Breast epithelium (tissue), 4 donors: ENCODE results near the gene PXYLP1. TPM values are rescaled to one million over a fixed set of nuclear protein-coding genes. Genes with fewer than 3 reads are reported as not detected.

Experiments used
- DNase-seq, 2 donors: peaks; one replicate each; pipeline ENCODE4 v3.0.0-alpha.2; 2019; ENCODE audit warnings: low spot score in 2 of 2
- H3K27ac ChIP-seq, 2 donors: fragments of 200-600 bp; sonication (generic) in 1 of 2; one replicate each; pipeline ENCODE4 v1.5.1; 2016 to 2019; ENCODE audit warnings: mild to moderate bottlenecking in 1 of 2
- H3K27me3 ChIP-seq, 2 donors: fragments of 200-600 bp; sonication (generic) in 1 of 2; one replicate each; pipeline versions ENCODE4 v1.5.1 to v1.6.0; 2017 to 2019; ENCODE audit warnings: control low read depth in 1 of 2, mild to moderate bottlenecking in 1 of 2
- H3K36me3 ChIP-seq: fragments of 200-600 bp; one replicate; pipeline ENCODE4 v1.5.1; 2019
- H3K4me1 ChIP-seq, 2 donors: fragments of 200-600 bp; sonication (generic); one replicate each; pipeline ENCODE4 v1.5.1; 2016 to 2019; ENCODE audit warnings: control low read depth in 1 of 2
- H3K4me3 ChIP-seq, 3 donors: fragments of 200-600 bp; sonication (generic); 1 replicate in 2 of 3; 2 replicates in 1 of 3; pipeline ENCODE4 v1.5.1; 2016 to 2019; ENCODE audit warnings: mild to moderate bottlenecking in 3 of 3, moderate library complexity in 2 of 3
- H3K9me3 ChIP-seq, 2 donors: fragments of 200-600 bp; sonication (generic) in 1 of 2; one replicate each; pipeline ENCODE4 v1.5.1; 2016 to 2019; ENCODE audit warnings: control low read depth in 1 of 2
- POLR2A ChIP-seq: fragments of 450-650 bp; IDR thresholded peaks from one replicate; pipeline ENCODE4 v1.6.1; 2016; ENCODE audit warnings: antibody characterized with exemption, mild to moderate bottlenecking, moderate library complexity
- POLR2AphosphoS5 ChIP-seq, 3 donors: sonication (generic); formaldehyde crosslinking; IDR thresholded peaks; one replicate each; pipeline ENCODE4 v1.6.1; 2017; ENCODE audit warnings: antibody characterized with exemption in 3 of 3
- intact Hi-C: fragments of 100-400 bp; cut with DNase I; formaldehyde crosslinking; loops from one replicate; pipeline ENCODE4 v1.15.1; 2023; ENCODE audit warnings: low total_unique reads
- total RNA-seq, 3 donors: library from RNA; depleted of rRNA; stranded (reverse); fragments of >200 nt; gene quantifications; one replicate each; pipeline ENCODE4 v1.1.0, GENCODE V29; 2016
- TF ChIP-seq, protein P1 (sequence below), 3 donors: fragments of 450-650 bp; IDR thresholded peaks; one replicate each; pipeline ENCODE4 v1.5.1; 2016 to 2017; ENCODE audit warnings: antibody characterized with exemption in 3 of 3, mild to moderate bottlenecking in 3 of 3, moderate library complexity in 3 of 3

The PXYLP1 gene
- total RNA-seq, 3 donors from 2014 or later, result 10.7 to 20.8 (median 19.0) TPM

DNA sequence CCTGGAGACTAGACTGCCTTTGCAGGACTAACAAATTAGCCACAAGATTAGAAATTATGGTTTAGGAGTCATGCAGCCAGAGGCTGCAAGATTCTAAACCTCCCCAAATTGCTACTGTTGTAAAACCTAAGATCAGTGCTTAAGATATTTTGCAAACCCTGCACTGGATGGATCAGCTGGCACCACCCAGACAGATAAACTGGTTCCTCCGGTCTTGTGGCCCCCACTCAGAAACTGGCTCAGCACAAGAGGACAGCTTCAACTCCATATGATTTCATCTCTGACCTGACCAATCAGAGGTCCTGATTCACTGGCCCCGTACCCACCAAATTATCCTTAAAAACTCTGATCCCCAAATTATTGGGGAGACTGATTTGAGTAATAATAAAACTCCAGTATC, 19.5 kb upstream of the PXYLP1 start:
- TF ChIP-seq, protein P1, sequence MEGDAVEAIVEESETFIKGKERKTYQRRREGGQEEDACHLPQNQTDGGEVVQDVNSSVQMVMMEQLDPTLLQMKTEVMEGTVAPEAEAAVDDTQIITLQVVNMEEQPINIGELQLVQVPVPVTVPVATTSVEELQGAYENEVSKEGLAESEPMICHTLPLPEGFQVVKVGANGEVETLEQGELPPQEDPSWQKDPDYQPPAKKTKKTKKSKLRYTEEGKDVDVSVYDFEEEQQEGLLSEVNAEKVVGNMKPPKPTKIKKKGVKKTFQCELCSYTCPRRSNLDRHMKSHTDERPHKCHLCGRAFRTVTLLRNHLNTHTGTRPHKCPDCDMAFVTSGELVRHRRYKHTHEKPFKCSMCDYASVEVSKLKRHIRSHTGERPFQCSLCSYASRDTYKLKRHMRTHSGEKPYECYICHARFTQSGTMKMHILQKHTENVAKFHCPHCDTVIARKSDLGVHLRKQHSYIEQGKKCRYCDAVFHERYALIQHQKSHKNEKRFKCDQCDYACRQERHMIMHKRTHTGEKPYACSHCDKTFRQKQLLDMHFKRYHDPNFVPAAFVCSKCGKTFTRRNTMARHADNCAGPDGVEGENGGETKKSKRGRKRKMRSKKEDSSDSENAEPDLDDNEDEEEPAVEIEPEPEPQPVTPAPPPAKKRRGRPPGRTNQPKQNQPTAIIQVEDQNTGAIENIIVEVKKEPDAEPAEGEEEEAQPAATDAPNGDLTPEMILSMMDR (IDR thresholded peaks at IDR 0.05), result no peak
- no peak for TF ChIP-seq POLR2A
- no peak for TF ChIP-seq POLR2AphosphoS5 (IDR thresholded peaks at IDR 0.05)
- DNase-seq, result no peak
- Histone ChIP-seq H3K27ac (no peak overlapping the region), H3K4me3 (no peak overlapping the region), H3K9me3 (peaks cover 0 to 10% of the 10 kb centered on the region in 2 donors), H3K4me1 (no peaks in the 10 kb centered on the region), H3K36me3 (no peaks in the 10 kb centered on the region), H3K27me3 (no peaks in the 10 kb centered on the region)
- intact Hi-C loops, result no loop called here

DNA sequence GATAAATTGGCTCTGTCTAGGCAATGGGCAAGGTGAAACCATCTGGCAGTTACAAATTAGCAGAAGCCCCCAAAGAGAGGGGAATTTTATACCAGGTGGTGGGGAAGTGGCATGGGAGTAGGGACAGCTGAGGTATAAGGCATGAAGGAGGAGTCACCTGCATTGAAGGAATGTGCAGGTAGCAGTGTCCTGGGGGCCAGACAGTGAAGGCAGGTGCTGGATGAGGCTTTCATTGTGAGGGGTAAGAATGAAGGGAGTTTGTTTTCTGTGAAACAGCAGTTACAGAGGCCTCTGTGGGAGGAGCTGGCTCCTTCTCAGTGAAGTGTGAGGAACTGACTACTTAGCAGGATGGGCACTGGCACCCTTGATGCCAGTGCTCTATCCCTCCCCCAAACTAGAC, 19.1 kb upstream of the PXYLP1 start:
- H3K27ac ChIP-seq, result no peak overlapping the region
- no peaks in the 10 kb centered on the region for H3K27me3 ChIP-seq
- no peaks in the 10 kb centered on the region for H3K4me1 ChIP-seq
- TF ChIP-seq, protein P1 (IDR thresholded peaks at IDR 0.05), result no peak
- TF ChIP-seq POLR2A, result no peak
- no peak for TF ChIP-seq POLR2AphosphoS5 (IDR thresholded peaks at IDR 0.05)
- no peak for DNase-seq
- no peak overlapping the region for H3K4me3 ChIP-seq
- H3K36me3 ChIP-seq, result no peaks in the 10 kb centered on the region
- H3K9me3 ChIP-seq, result peaks cover 0 to 10% of the 10 kb centered on the region in 2 donors
- intact Hi-C loops, result no loop called here

DNA sequence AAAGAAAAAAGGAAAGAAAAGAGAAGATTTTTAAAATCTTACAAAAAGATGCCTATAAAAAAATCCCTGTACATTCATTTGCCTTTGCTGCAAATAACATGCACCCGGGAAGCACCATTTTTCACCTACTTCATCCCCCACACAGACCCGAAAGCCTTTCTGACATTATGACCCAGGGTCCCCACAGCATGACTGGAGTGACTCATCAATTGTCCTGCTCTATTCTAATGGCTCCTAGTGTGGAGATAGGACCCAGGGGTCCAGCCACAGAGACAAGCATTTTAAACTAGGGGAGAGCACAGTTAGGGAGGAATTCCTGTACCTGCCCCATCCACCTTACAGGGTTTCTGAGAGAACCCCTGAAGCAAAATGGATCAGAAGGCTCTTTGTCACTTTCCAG, 14.7 kb upstream of the PXYLP1 start:
- TF ChIP-seq, protein P1 (IDR thresholded peaks at IDR 0.05), result no peak
- no peak for TF ChIP-seq POLR2AphosphoS5 (IDR thresholded peaks at IDR 0.05)
- TF ChIP-seq POLR2A, result no peak
- Histone ChIP-seq H3K36me3 (no peaks in the 10 kb centered on the region), H3K27ac (no peak overlapping the region), H3K9me3 (peaks cover 0 to 10% of the 10 kb centered on the region in 2 donors), H3K4me3 (no peak overlapping the region), H3K27me3 (no peaks in the 10 kb centered on the region), H3K4me1 (no peaks in the 10 kb centered on the region)
- no peak for DNase-seq
- intact Hi-C loops, result no loop called here

DNA sequence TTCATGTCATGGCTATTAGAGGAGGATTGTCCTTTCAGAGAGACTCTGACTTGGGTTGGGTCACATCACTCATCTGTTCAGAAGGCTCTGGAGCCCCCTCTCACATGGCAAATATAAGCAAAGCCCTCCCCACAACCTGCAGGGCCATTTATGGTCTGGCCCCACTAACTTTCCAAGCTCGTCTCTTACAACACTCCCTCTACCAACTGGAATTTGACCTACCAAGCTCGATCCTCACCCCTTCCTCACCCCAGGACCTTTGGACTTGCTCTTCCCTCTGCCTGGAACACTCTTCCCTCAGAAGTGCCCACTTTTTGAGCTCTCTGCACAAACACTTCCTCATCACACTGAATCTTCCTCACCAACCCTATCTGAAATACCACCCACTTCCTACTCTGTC, 14.2 kb upstream of the PXYLP1 start:
- intact Hi-C loops, result no loop called here
- no peak for TF ChIP-seq POLR2AphosphoS5 (IDR thresholded peaks at IDR 0.05)
- TF ChIP-seq, protein P1 (IDR thresholded peaks at IDR 0.05), result no peak
- no peak for TF ChIP-seq POLR2A
- H3K9me3 ChIP-seq, result peaks cover 0 to 10% of the 10 kb centered on the region in 2 donors
- no peaks in the 10 kb centered on the region for H3K27me3 ChIP-seq
- H3K4me3 ChIP-seq, result no peak overlapping the region
- no peak for DNase-seq
- H3K27ac ChIP-seq, result no peak overlapping the region
- H3K4me1 ChIP-seq, result no peaks in the 10 kb centered on the region
- no peaks in the 10 kb centered on the region for H3K36me3 ChIP-seq

DNA sequence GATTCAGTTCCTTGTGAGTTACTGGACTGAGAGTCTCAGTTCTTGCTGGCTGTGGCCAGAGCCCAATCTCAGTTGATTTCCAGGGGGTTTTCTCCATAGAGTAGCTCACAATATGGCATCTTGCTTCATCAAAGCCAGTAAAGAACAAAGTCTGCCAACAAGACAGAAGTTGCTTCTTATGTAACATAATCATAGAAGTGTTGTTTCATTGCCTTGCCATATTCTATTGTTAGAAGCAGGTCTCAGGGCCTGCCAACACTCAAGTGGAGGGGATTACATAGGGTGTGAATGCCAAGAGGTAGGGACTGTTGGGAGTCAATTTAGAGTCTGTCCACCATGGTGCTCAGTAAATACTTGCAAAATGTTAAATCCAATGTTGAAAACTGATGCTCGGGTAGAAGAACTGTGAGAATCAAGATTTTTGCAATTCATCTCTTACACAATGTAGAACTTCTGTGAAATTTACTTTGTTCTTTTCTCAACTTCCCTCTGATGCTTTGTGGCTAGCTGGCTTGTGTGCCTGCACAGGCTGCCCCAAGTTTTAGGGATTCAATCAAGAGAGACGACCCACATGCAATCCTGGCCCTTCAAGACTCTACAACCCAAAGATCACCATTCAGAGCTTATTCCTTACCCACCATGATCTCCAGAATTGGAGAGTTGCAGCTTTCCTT, 13.3 kb upstream of the PXYLP1 start:
- no peaks in the 10 kb centered on the region for H3K36me3 ChIP-seq
- no peak for TF ChIP-seq POLR2A
- no peak for TF ChIP-seq POLR2AphosphoS5 (IDR thresholded peaks at IDR 0.05)
- TF ChIP-seq, protein P1 (IDR thresholded peaks at IDR 0.05), result no peak
- H3K4me3 ChIP-seq, result no peak overlapping the region
- DNase-seq, result no peak
- H3K27me3 ChIP-seq, result no peaks in the 10 kb centered on the region
- intact Hi-C loops, result no loop called here
- no peaks in the 10 kb centered on the region for H3K4me1 ChIP-seq
- H3K9me3 ChIP-seq, result peaks cover 0 to 3% of the 10 kb centered on the region in 2 donors
- no peak overlapping the region for H3K27ac ChIP-seq
